HEK293 (cell line): ENCODE measurements around the gene GDAP2.

Source experiments
- CTCF ChIA-PET: fragments of 350-600 bp; formaldehyde crosslinking; extraction: SDS; loops from one replicate; lab custom pipeline; 2021; ENCODE audit warnings: antibody characterized with exemption; lab: Yijun Ruan, JAX
- POLR2A ChIA-PET: fragments of 300-600 bp; formaldehyde crosslinking; extraction: SDS; loops from one replicate; lab custom pipeline; 2020; ENCODE audit warnings: antibody characterized with exemption, inconsistent platforms; lab: Yijun Ruan, JAX
- H3K27ac ChIP-seq: fragments of 200-500 bp; sonication (Bioruptor generic); 2 replicates; pipeline ENCODE4 v1.5.1; 2014; ENCODE audit warnings: low read depth, low read length, control low read depth, inconsistent platforms; ENCODE audit errors: extremely low read depth
- H3K36me3 ChIP-seq, 2 experiments: fragments of 200-500 bp in 1 of 2; sonication (Bioruptor generic) in 1 of 2; 1 replicate in 1 of 2; 2 replicates in 1 of 2; pipeline ENCODE4 v1.5.1; 2014 to 2017; ENCODE audit warnings: inconsistent platforms in 2 of 2, low read length in 2 of 2; ENCODE audit not compliant: control insufficient read depth in 2 of 2, insufficient read depth in 1 of 2
- H3K4me1 ChIP-seq: fragments of 200-500 bp; sonication (Bioruptor generic); 2 replicates; pipeline ENCODE4 v1.5.1; 2014; ENCODE audit warnings: mild to moderate bottlenecking, low read length, inconsistent platforms; ENCODE audit not compliant: control insufficient read depth, insufficient read depth
- H3K4me3 ChIP-seq: 2 replicates; pipeline ENCODE4 v1.5.1; 2011; ENCODE audit warnings: low read depth, mild to moderate bottlenecking, control low read depth, low read length, moderate library complexity
- H3K9me3 ChIP-seq: fragments of 200-500 bp; sonication (Bioruptor generic); 2 replicates; pipeline ENCODE4 v1.5.1; 2014; ENCODE audit warnings: low read depth, low read length, inconsistent platforms; ENCODE audit not compliant: control insufficient read depth, insufficient read depth
- INSM2 ChIP-seq: fragments of 450-650 bp; formaldehyde crosslinking; IDR thresholded peaks from 2 replicates; pipeline ENCODE4 v1.5.1; 2016; ENCODE audit warnings: missing biosample characterization, missing genetic modification characterization
- MYNN ChIP-seq: fragments of 450-650 bp; formaldehyde crosslinking; IDR thresholded peaks from 2 replicates; pipeline ENCODE4 v1.5.1; 2016; ENCODE audit warnings: missing biosample characterization, missing genetic modification characterization, borderline replicate concordance
- ZBTB17 ChIP-seq: fragments of 450-650 bp; formaldehyde crosslinking; IDR thresholded peaks from 2 replicates; pipeline ENCODE4 v1.5.1; 2016; ENCODE audit warnings: missing biosample characterization, missing genetic modification characterization
- ZBTB7A ChIP-seq: fragments of 450-650 bp; formaldehyde crosslinking; IDR thresholded peaks from 2 replicates; pipeline ENCODE4 v1.5.1; 2016; ENCODE audit warnings: low read depth, missing biosample characterization, missing genetic modification characterization
- ZNF132 ChIP-seq: fragments of 450-650 bp; formaldehyde crosslinking; IDR thresholded peaks from 2 replicates; pipeline ENCODE4 v1.5.1; 2017; ENCODE audit warnings: missing biosample characterization, missing genetic modification characterization, borderline replicate concordance
- ZNF16 ChIP-seq: fragments of 450-650 bp; formaldehyde crosslinking; IDR thresholded peaks from 2 replicates; pipeline ENCODE4 v1.5.1; 2016; ENCODE audit warnings: low read depth, missing biosample characterization, missing genetic modification characterization
- ZNF501 ChIP-seq: fragments of 450-650 bp; formaldehyde crosslinking; IDR thresholded peaks from 2 replicates; pipeline ENCODE4 v1.5.1; 2016; ENCODE audit warnings: missing biosample characterization, missing genetic modification characterization
- ZNF548 ChIP-seq: fragments of 450-650 bp; formaldehyde crosslinking; IDR thresholded peaks from 2 replicates; pipeline ENCODE4 v1.5.1; 2016; ENCODE audit warnings: missing biosample characterization, missing genetic modification characterization
- ZNF658 ChIP-seq: fragments of 450-650 bp; formaldehyde crosslinking; IDR thresholded peaks from 2 replicates; pipeline ENCODE4; 2016; ENCODE audit warnings: missing biosample characterization, missing genetic modification characterization
- ZNF660 ChIP-seq: fragments of 450-650 bp; IDR thresholded peaks from 2 replicates; pipeline ENCODE4 v1.5.1; 2018; ENCODE audit warnings: missing biosample characterization, mild to moderate bottlenecking, missing genetic modification characterization
- ZNF830 ChIP-seq: fragments of 450-650 bp; IDR thresholded peaks from 2 replicates; pipeline ENCODE4 v1.5.0; 2018; ENCODE audit warnings: missing biosample characterization, missing genetic modification characterization, low read depth, mild to moderate bottlenecking, moderate library complexity
- ZNF843 ChIP-seq: fragments of 450-650 bp; formaldehyde crosslinking; IDR thresholded peaks from 2 replicates; pipeline ENCODE4 v1.5.1; 2016; ENCODE audit warnings: missing biosample characterization, missing genetic modification characterization
- ZSCAN16 ChIP-seq: fragments of 450-650 bp; formaldehyde crosslinking; IDR thresholded peaks from 2 replicates; pipeline ENCODE4 v1.5.1; 2016; ENCODE audit warnings: missing biosample characterization, missing genetic modification characterization
- TF ChIP-seq, protein P1 (sequence below): fragments of 450-650 bp; formaldehyde crosslinking; IDR thresholded peaks from 2 replicates; pipeline ENCODE4 v1.5.1; 2017; ENCODE audit warnings: missing biosample characterization, missing genetic modification characterization
- TF ChIP-seq, protein P2 (sequence below): fragments of 450-650 bp; formaldehyde crosslinking; IDR thresholded peaks from 2 replicates; pipeline ENCODE4 v1.5.1; 2016; ENCODE audit warnings: missing biosample characterization, missing genetic modification characterization

GDAP2 gene

DNA sequence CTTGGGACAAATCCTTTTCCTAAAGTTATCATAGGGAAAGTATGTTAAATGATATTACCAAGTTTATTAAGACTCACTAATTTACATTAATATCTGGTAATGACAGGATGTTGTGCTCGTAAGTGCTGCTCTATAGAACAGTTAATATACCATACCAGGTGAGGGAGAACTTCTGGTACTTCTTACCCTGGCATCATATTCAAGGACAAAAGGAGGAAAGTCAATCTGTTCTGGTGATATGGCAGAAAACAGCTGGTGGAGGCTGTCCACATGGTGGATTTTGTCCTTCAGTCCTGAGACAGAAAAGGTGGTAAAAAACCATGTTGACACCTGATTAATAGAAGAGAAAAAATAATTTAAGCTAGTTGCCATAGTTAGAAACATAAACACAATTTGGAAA is 51.6 kb downstream of the GDAP2 start (continued):
- TF ChIP-seq, protein P1, sequence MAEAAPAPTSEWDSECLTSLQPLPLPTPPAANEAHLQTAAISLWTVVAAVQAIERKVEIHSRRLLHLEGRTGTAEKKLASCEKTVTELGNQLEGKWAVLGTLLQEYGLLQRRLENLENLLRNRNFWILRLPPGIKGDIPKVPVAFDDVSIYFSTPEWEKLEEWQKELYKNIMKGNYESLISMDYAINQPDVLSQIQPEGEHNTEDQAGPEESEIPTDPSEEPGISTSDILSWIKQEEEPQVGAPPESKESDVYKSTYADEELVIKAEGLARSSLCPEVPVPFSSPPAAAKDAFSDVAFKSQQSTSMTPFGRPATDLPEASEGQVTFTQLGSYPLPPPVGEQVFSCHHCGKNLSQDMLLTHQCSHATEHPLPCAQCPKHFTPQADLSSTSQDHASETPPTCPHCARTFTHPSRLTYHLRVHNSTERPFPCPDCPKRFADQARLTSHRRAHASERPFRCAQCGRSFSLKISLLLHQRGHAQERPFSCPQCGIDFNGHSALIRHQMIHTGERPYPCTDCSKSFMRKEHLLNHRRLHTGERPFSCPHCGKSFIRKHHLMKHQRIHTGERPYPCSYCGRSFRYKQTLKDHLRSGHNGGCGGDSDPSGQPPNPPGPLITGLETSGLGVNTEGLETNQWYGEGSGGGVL (tag by site-specific recombination) = no peak

GRCh38 chr1:117871013-117871412 is 58.4 kb downstream of the GDAP2 start:
- no peaks in the 10 kb centered on the region for H3K4me1 ChIP-seq
- TF ChIP-seq ZBTB17 (no peak), ZNF843 (tag by site-specific recombination) (no peak), MYNN (tag by site-specific recombination) (no peak), ZNF830 (tag by site-specific recombination) (no peak), ZNF548 (tag by site-specific recombination) (no peak), ZNF660 (no peak)
- TF ChIP-seq, protein P2, sequence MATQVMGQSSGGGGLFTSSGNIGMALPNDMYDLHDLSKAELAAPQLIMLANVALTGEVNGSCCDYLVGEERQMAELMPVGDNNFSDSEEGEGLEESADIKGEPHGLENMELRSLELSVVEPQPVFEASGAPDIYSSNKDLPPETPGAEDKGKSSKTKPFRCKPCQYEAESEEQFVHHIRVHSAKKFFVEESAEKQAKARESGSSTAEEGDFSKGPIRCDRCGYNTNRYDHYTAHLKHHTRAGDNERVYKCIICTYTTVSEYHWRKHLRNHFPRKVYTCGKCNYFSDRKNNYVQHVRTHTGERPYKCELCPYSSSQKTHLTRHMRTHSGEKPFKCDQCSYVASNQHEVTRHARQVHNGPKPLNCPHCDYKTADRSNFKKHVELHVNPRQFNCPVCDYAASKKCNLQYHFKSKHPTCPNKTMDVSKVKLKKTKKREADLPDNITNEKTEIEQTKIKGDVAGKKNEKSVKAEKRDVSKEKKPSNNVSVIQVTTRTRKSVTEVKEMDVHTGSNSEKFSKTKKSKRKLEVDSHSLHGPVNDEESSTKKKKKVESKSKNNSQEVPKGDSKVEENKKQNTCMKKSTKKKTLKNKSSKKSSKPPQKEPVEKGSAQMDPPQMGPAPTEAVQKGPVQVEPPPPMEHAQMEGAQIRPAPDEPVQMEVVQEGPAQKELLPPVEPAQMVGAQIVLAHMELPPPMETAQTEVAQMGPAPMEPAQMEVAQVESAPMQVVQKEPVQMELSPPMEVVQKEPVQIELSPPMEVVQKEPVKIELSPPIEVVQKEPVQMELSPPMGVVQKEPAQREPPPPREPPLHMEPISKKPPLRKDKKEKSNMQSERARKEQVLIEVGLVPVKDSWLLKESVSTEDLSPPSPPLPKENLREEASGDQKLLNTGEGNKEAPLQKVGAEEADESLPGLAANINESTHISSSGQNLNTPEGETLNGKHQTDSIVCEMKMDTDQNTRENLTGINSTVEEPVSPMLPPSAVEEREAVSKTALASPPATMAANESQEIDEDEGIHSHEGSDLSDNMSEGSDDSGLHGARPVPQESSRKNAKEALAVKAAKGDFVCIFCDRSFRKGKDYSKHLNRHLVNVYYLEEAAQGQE (tag by site-specific recombination) = no peak
- TF ChIP-seq, all 188 proteins: peak for 0
- ChIA-PET CTCF (no interaction called here), POLR2A (no interaction called here)
- no peak overlapping the region for H3K4me3 ChIP-seq
- no peaks in the 10 kb centered on the region for H3K9me3 ChIP-seq
- H3K36me3 ChIP-seq = peaks cover 0 to 74% of the 10 kb centered on the region in 2 experiments
- no peak overlapping the region for H3K27ac ChIP-seq

- Histone ChIP-seq H3K27ac (no peak overlapping the region), H3K4me1 (peaks cover 10% of the 10 kb centered on the region; the same call in 1 of the 2 replicates), H3K9me3 (no peaks in the 10 kb centered on the region), H3K36me3 (peaks cover 0 to 16% of the 10 kb centered on the region in 2 experiments; a peak in 2 of 3 replicates), H3K4me3 (no peak overlapping the region)
- TF ChIP-seq ZNF132 (tag by site-specific recombination) (no peak), ZSCAN16 (tag by site-specific recombination) (no peak), ZNF501 (tag by site-specific recombination) (no peak), ZBTB7A (tag by site-specific recombination) (no peak), INSM2 (tag by site-specific recombination) (no peak), ZNF658 (tag by site-specific recombination) (no peak), ZNF16 (tag by site-specific recombination) (no peak)
- POLR2A ChIA-PET = interaction anchor here (0.8 kb wide), 1 partner anchor 68 kb away, joined by 3 read pairs; the partner anchor contains the start of genes GDAP2 and WDR3
- CTCF ChIA-PET = interaction anchor here (0.5 to 0.8 kb wide), 2 partner anchors 102 to 348 kb away, joined by 3 to 4 read pairs; no protein-coding TSS in a partner anchor
Observed at GRCh38 chr1:117861694-117862093, 67.7 kb downstream of the GDAP2 start.
